Prostate gland (tissue), 2 donors: ENCODE results near the gene CREB5. TPM values are rescaled to one million over a fixed set of nuclear protein-coding genes. Genes with fewer than 3 reads are reported as not detected.

Experiments used
- DNase-seq: peaks from one replicate; pipeline ENCODE4 v3.0.0-alpha.2; 2019; ENCODE audit warnings: low spot score
- H3K27ac ChIP-seq, 2 donors: fragments of 200-600 bp; sonication (generic); 2 replicates each; pipeline ENCODE4 v1.5.1; 2017 to 2019
- H3K27me3 ChIP-seq: fragments of 200-600 bp; sonication (generic); replicated peaks from 2 replicates; pipeline ENCODE4 v1.5.1; 2019; ENCODE audit not compliant: insufficient read depth
- H3K36me3 ChIP-seq, 2 donors: fragments of 200-600 bp; sonication (generic); 1 replicate in 1 of 2; 2 replicates in 1 of 2; pipeline versions ENCODE4 v1.5.1 to v1.8.1; 2017 to 2019
- H3K4me1 ChIP-seq: fragments of 200-600 bp; sonication (generic); replicated peaks from 2 replicates; pipeline ENCODE4 v1.5.1; 2019
- H3K4me3 ChIP-seq, 2 donors: fragments of 200-600 bp; sonication (generic); 2 replicates each; pipeline ENCODE4 v1.5.1; 2017 to 2019
- H3K9me3 ChIP-seq: fragments of 200-600 bp; sonication (generic); 2 replicates; pipeline ENCODE4 v1.5.1; 2017
- POLR2A ChIP-seq: fragments of 450-650 bp; IDR thresholded peaks from one replicate; pipeline ENCODE4 v1.6.1; 2016; ENCODE audit warnings: antibody characterized with exemption, mild to moderate bottlenecking
- POLR2AphosphoS5 ChIP-seq: sonication (generic); formaldehyde crosslinking; IDR thresholded peaks from one replicate; pipeline ENCODE4 v1.6.1; 2017; ENCODE audit warnings: antibody characterized with exemption
- WGBS: methylation state at CpG from one replicate; pipeline ENCODE4 v1.1.5; 2018; 5-methylcytosine and 5-hydroxymethylcytosine counted together
- intact Hi-C: fragments of 100-400 bp; cut with DNase I; formaldehyde crosslinking; loops from one replicate; pipeline ENCODE4 v1.14.2; 2022
- total RNA-seq, 2 donors: library from RNA; depleted of rRNA; stranded (reverse); fragments of >200 nt; gene quantifications; one replicate each; pipeline ENCODE4 v1.1.0, GENCODE V29; 2016
- TF ChIP-seq, protein P1 (sequence below), 4 experiments: fragments of 200-600 bp in 2 of 4; fragments of 450-650 bp in 2 of 4; sonication (generic) in 2 of 4; IDR thresholded peaks; 1 replicate in 3 of 4; 2 replicates in 1 of 4; pipeline ENCODE4 v1.5.1; 2016 to 2019; ENCODE audit warnings: antibody characterized with exemption in 4 of 4, mild to moderate bottlenecking in 2 of 4, moderate library complexity in 2 of 4

CREB5 gene
- total RNA-seq, 2 donors from 2014 or later: 0.46 to 3.4 TPM

DNA sequence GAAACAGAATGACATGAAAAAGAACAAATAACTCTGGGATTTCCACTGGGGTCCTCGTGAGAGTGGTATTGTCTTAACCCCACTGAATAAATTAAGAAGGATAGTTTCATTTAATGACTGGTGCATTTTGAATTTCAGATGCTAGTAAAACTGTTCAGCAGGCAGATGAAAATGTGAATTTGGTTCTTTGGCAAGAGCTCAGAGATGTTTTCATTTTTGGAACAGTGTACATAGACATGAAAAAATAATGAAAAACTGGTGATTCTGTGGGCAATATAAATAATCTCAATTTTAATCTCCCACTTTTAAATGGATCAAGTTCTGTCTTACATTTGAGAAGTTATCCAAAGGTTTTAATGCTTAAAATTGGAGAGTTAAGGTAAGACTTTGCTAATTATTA is 461.7 kb downstream of the CREB5 start:
- intact Hi-C loops: no loop called here
- no peaks in the 10 kb centered on the region for H3K9me3 ChIP-seq
- no peaks in the 10 kb centered on the region for H3K4me1 ChIP-seq
- TF ChIP-seq POLR2A (no peak), POLR2AphosphoS5 (no peak)
- TF ChIP-seq, protein P1, sequence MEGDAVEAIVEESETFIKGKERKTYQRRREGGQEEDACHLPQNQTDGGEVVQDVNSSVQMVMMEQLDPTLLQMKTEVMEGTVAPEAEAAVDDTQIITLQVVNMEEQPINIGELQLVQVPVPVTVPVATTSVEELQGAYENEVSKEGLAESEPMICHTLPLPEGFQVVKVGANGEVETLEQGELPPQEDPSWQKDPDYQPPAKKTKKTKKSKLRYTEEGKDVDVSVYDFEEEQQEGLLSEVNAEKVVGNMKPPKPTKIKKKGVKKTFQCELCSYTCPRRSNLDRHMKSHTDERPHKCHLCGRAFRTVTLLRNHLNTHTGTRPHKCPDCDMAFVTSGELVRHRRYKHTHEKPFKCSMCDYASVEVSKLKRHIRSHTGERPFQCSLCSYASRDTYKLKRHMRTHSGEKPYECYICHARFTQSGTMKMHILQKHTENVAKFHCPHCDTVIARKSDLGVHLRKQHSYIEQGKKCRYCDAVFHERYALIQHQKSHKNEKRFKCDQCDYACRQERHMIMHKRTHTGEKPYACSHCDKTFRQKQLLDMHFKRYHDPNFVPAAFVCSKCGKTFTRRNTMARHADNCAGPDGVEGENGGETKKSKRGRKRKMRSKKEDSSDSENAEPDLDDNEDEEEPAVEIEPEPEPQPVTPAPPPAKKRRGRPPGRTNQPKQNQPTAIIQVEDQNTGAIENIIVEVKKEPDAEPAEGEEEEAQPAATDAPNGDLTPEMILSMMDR (IDR thresholded peaks at IDR 0.05): no peak
- no peak for DNase-seq
- WGBS: 61% methylated on average over 1 of the region's 1 CpG
- no peaks in the 10 kb centered on the region for H3K36me3 ChIP-seq
- H3K27me3 ChIP-seq: no peaks in the 10 kb centered on the region
- H3K4me3 ChIP-seq: no peak overlapping the region
- no peak overlapping the region for H3K27ac ChIP-seq

Other genes starting within 250 kb of the CREB5 start
- 10 to 100 TPM in 1 of 2 donors, 1 to 10 TPM in 1; 9.3 to 37.4 TPM for gene JAZF1, start 231.7 kb upstream of the CREB5 start, total RNA-seq